Measurements from ENCODE around the gene APOBEC4. TPM values are rescaled to one million over a fixed set of nuclear protein-coding genes. Genes with fewer than 3 reads are reported as not detected.

Gene APOBEC4, protein sequence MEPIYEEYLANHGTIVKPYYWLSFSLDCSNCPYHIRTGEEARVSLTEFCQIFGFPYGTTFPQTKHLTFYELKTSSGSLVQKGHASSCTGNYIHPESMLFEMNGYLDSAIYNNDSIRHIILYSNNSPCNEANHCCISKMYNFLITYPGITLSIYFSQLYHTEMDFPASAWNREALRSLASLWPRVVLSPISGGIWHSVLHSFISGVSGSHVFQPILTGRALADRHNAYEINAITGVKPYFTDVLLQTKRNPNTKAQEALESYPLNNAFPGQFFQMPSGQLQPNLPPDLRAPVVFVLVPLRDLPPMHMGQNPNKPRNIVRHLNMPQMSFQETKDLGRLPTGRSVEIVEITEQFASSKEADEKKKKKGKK
- total RNA-seq: not detected in 2 replicates

DNA sequence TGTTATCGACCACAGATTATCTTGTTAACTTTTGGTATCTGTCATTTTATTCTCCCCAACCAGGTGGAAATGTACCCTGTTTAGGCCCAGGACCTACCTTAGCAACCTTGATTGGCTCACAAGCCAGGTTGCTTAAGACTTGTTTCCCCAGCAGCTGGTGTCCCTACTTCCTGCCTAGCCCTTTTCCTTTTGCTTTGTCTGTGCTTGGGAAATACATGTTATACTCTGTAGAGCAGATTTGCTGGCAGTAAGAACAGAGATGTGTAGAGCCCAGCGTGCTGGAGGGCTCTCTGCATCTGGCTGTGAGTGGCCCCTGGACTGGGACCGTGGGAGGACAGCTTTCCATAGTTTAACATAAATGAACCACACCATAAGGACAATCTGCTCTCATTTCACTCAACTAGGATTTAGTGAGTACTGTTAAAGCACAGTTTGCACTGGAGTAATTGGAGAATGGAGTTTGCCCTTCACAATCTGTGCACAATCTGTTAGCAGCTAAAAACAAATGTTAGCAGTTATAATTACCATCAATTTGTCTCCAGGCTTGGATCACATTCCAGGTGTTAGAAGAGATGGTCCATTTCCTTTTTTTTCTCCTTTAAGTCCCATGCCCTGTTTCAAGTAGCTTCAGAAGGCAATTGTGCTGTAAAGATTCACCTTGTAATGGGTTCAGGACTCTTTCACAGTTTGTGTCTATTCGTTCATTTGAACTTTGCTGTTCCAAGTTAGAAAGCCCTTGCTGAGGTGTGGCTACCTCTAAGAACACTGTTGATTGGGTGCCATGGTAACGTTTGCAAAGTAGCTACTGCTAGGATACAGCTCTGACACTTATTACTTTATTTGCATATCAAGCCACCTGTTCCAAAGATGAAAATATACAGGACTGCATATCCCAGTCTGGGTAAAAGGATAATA, at the start of gene APOBEC4:
TSS of gene APOBEC4 (minus strand) at position 770 of the 915 bp plus-strand sequence. CDS start 4,535 bp downstream, outside the sequence.

DNA sequence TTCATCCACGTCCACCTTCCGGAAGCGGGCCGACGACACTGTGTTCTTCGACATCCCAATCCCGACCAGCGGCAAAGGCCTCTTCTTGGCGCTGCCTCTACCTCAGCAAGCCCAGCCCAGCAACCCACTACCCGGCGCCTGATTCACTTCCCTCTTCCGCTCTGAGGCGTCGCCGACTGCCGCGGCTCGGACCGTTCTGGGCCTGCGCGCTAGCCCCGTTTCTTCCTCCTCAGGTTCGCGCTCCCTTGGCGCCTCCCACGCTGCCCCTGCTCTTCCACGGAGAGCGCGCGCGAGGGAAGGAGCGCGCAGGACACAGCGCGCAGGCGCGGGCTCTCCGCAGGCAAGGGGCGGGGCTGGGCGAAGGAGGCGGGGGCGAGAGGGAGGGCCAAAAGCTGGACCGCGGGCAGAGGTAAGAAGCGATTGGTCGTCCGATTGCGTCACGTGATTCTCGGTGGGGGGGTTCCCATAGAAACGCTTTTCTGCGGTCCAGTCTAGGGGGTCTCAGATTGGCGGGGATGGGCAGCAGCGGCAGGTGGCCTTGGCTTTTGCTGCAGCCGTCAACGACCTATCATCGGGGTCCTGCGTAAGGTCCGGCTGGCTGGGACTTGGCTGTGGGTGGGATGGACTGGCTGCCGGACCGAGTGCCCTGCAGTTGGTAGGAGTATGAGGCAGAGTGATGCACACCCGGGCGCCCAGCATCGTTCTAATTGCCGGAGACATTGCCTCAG, 17.3 kb downstream of the APOBEC4 start, which contains the start of gene ARPC5:
TSS of gene ARPC5 (minus strand) at position 178 of the 728 bp plus-strand sequence. CDS start at position 54, 124 bp downstream.

Other genes starting within 250 kb of the APOBEC4 start
- 1.2 and 11.3 TPM in 2 replicates for gene NMNAT2, start 234.9 kb downstream of the APOBEC4 start, total RNA-seq
- gene SMG7, start 180.8 kb downstream of the APOBEC4 start, total RNA-seq: 30.0 and 40.4 TPM in 2 replicates
- gene NCF2, start 62.9 kb downstream of the APOBEC4 start, total RNA-seq: not detected in 2 replicates
- 212 and 236 TPM in 2 replicates for gene ARPC5, start 17.5 kb downstream of the APOBEC4 start, total RNA-seq
- gene RGL1, start 151.8 kb upstream of the APOBEC4 start, total RNA-seq: 19.4 and 33.9 TPM in 2 replicates